IMR-90 (cell line): ENCODE results near the gene UBAC1. TPM values are rescaled to one million over a fixed set of nuclear protein-coding genes. Genes with fewer than 3 reads are reported as not detected.

ENCODE experiments used
- ATAC-seq: fragments of 200-7000 bp; cut with Tn5 transposase; 2 replicates; pipeline ENCODE4 v1.9.1; 2020; ENCODE audit warnings: low read depth, mild to moderate bottlenecking, moderate library complexity
- BruUV-seq: library from RNA; stranded (reverse); fragments of 400-500 nt; replicated peaks from 2 replicates; lab custom pipeline; 2021; lab: Mats Ljungman, UMichigan
- CTCF ChIA-PET: fragments of 300-600 bp; formaldehyde crosslinking; extraction: SDS; loops from one replicate; lab custom pipeline; 2021; ENCODE audit warnings: antibody characterized with exemption; lab: Yijun Ruan, JAX
- POLR2A ChIA-PET: fragments of 300-600 bp; sonication (Branson Sonifier 250); formaldehyde crosslinking; loops from one replicate; lab custom pipeline; 2022; ENCODE audit warnings: antibody characterized with exemption; ENCODE audit not compliant: unreplicated experiment; lab: Charles Lee
- DNase-seq: peaks from one replicate; pipeline ENCODE4 v3.0.0; 2013
- H2AFZ ChIP-seq: replicated peaks from 2 replicates; pipeline ENCODE3; 2013; ENCODE audit warnings: low read length, mild to moderate bottlenecking; ENCODE audit not compliant: poor library complexity
- H2AK5ac ChIP-seq: 2 replicates; pipeline ENCODE4 v1.6.1; 2013; ENCODE audit warnings: low read depth, low read length, inconsistent platforms
- H2AK9ac ChIP-seq: replicated peaks from 2 replicates; pipeline ENCODE3; 2013; ENCODE audit warnings: mild to moderate bottlenecking, low read depth, low read length, moderate library complexity; ENCODE audit not compliant: poor library complexity
- H2BK120ac ChIP-seq: 2 replicates; pipeline ENCODE4 v1.6.1; 2013; ENCODE audit warnings: low read depth, low read length, inconsistent platforms
- H2BK15ac ChIP-seq: 3 replicates; pipeline ENCODE4 v1.6.1; 2013; ENCODE audit warnings: low read depth, low read length, inconsistent platforms
- H2BK20ac ChIP-seq: 2 replicates; pipeline ENCODE4 v1.6.1; 2013; ENCODE audit warnings: low read depth, mild to moderate bottlenecking, inconsistent platforms, low read length, moderate library complexity
- H2BK5ac ChIP-seq: 2 replicates; pipeline ENCODE4 v1.6.1; 2013; ENCODE audit warnings: mild to moderate bottlenecking, low read depth, low read length, inconsistent platforms; ENCODE audit not compliant: poor library complexity, severe bottlenecking
- H3K14ac ChIP-seq: replicated peaks from 2 replicates; pipeline ENCODE4 v1.6.1; 2013; ENCODE audit warnings: low read depth, low read length, inconsistent platforms
- H3K18ac ChIP-seq: 2 replicates; pipeline ENCODE4 v1.6.1; 2013; ENCODE audit warnings: low read depth, low read length, control low read depth
- H3K23ac ChIP-seq: 2 replicates; pipeline ENCODE4 v1.6.1; 2013; ENCODE audit warnings: low read depth, low read length, inconsistent platforms
- H3K27ac ChIP-seq: 2 replicates; pipeline ENCODE4 v1.5.1; 2013; ENCODE audit warnings: mild to moderate bottlenecking, control low read depth, low read length; ENCODE audit not compliant: insufficient read depth
- H3K27me3 ChIP-seq: 2 replicates; pipeline ENCODE4 v1.6.1; 2013; ENCODE audit warnings: low read length; ENCODE audit not compliant: control insufficient read depth, insufficient read depth
- H3K36me3 ChIP-seq: 2 replicates; pipeline ENCODE4 v1.6.1; 2013; ENCODE audit warnings: low read length, mixed read lengths; ENCODE audit not compliant: control insufficient read depth, insufficient read depth
- H3K4ac ChIP-seq: 2 replicates; pipeline ENCODE4 v1.6.1; 2013; ENCODE audit warnings: low read depth, low read length, inconsistent platforms
- H3K4me1 ChIP-seq: 2 replicates; pipeline ENCODE4 v1.6.1; 2013; ENCODE audit warnings: low read length, mixed read lengths; ENCODE audit not compliant: control insufficient read depth, insufficient read depth
- H3K4me2 ChIP-seq: 2 replicates; pipeline ENCODE4 v1.6.1; 2013; ENCODE audit warnings: low read depth, mild to moderate bottlenecking, control low read depth, low read length, moderate library complexity
- H3K4me3 ChIP-seq: 2 replicates; pipeline ENCODE4 v1.5.1; 2013; ENCODE audit warnings: low read depth, mild to moderate bottlenecking, control low read depth, low read length, moderate library complexity; ENCODE audit not compliant: insufficient read depth
- H3K56ac ChIP-seq: 2 replicates; pipeline ENCODE4 v1.6.1; 2013; ENCODE audit warnings: low read length, inconsistent platforms; ENCODE audit not compliant: insufficient read depth; ENCODE audit errors: extremely low read depth
- H3K79me1 ChIP-seq, 2 experiments: 2 replicates each; pipeline ENCODE4 v1.6.1; 2013; ENCODE audit warnings: low read length in 2 of 2, inconsistent platforms in 1 of 2, low read depth in 1 of 2
- H3K9ac ChIP-seq: 2 replicates; pipeline ENCODE4 v1.6.1; 2013; ENCODE audit warnings: low read depth, low read length, control low read depth
- H3K9me1 ChIP-seq: 2 replicates; pipeline ENCODE4 v1.6.1; 2013; ENCODE audit warnings: low read length, inconsistent platforms; ENCODE audit not compliant: insufficient read depth
- H3K9me3 ChIP-seq: 2 replicates; pipeline ENCODE4 v1.6.1; 2013; ENCODE audit warnings: low read length; ENCODE audit not compliant: control insufficient read depth, insufficient read depth
- H4K20me1 ChIP-seq: 2 replicates; pipeline ENCODE4 v1.6.1; 2013; ENCODE audit warnings: low read length, inconsistent platforms; ENCODE audit not compliant: insufficient read depth
- H4K5ac ChIP-seq: 2 replicates; pipeline ENCODE4 v1.6.1; 2013; ENCODE audit warnings: mild to moderate bottlenecking, low read depth, low read length, control low read depth
- H4K8ac ChIP-seq, 2 experiments: 2 replicates each; pipeline ENCODE4 v1.6.1; 2013; ENCODE audit warnings: low read depth in 2 of 2, low read length in 2 of 2, control low read depth in 1 of 2, inconsistent platforms in 1 of 2
- H4K91ac ChIP-seq: 2 replicates; pipeline ENCODE4 v1.6.1; 2013; ENCODE audit warnings: low read depth, low read length, inconsistent platforms; ENCODE audit not compliant: insufficient read depth
- BHLHE40 ChIP-seq: fragments of 150-350 bp; IDR thresholded peaks from 2 replicates; pipeline ENCODE4 v1.6.1; 2016; ENCODE audit warnings: mild to moderate bottlenecking, low read depth, low read length
- CEBPB ChIP-seq: IDR thresholded peaks from 2 replicates; pipeline ENCODE4 v1.6.1; 2012; ENCODE audit warnings: low read depth, low read length, improper control_type of control experiment
- CHD1 ChIP-seq: IDR thresholded peaks from 2 replicates; pipeline ENCODE4 v1.6.1; 2012; ENCODE audit warnings: low read depth, low read length, improper control_type of control experiment
- MAFK ChIP-seq: IDR thresholded peaks from 2 replicates; pipeline ENCODE4 v1.6.1; 2012; ENCODE audit warnings: low read depth, low read length, improper control_type of control experiment
- MAZ ChIP-seq: IDR thresholded peaks from 2 replicates; pipeline ENCODE4 v1.6.1; 2012; ENCODE audit warnings: low read depth, mild to moderate bottlenecking, low read length, improper control_type of control experiment, moderate library complexity, borderline replicate concordance
- MXI1 ChIP-seq: IDR thresholded peaks from 2 replicates; pipeline ENCODE4 v1.6.1; 2012; ENCODE audit warnings: low read depth, mild to moderate bottlenecking, low read length, moderate library complexity, borderline replicate concordance
- NFE2L2 ChIP-seq: fragments of 150-350 bp; IDR thresholded peaks from 2 replicates; pipeline ENCODE4 v1.6.1; 2016; ENCODE audit warnings: low read depth, mild to moderate bottlenecking, low read length
- POLR2A ChIP-seq: IDR thresholded peaks from 2 replicates; pipeline ENCODE4 v1.6.1; 2012; ENCODE audit warnings: mild to moderate bottlenecking, low read depth, low read length
- RAD21 ChIP-seq: IDR thresholded peaks from 2 replicates; pipeline ENCODE4 v1.6.1; 2012; ENCODE audit warnings: low read length, improper control_type of control experiment
- RCOR1 ChIP-seq: IDR thresholded peaks from 2 replicates; pipeline ENCODE4 v1.6.1; 2012; ENCODE audit warnings: mild to moderate bottlenecking, low read length, improper control_type of control experiment; ENCODE audit not compliant: insufficient replicate concordance
- SMC3 ChIP-seq: fragments of 150-350 bp; IDR thresholded peaks from 2 replicates; pipeline ENCODE4 v1.6.1; 2016; ENCODE audit warnings: low read depth, mild to moderate bottlenecking, antibody characterized with exemption, low read length, moderate library complexity
- WGBS, 2 experiments: methylation state at CpG; one replicate each; pipeline versions ENCODE4 v1.1.5 to v1.1.7; 2013; ENCODE audit warnings: missing lambda C conversion rate in 2 of 2; ENCODE audit not compliant: insufficient read length in 1 of 2; ENCODE audit errors: extremely low coverage in 2 of 2; 5-methylcytosine and 5-hydroxymethylcytosine counted together
- dilution Hi-C: fragments of 300-500 bp; cut with HindIII; formaldehyde crosslinking; loops from one replicate; pipeline ENCODE4 v1.14.3; 2018; ENCODE audit warnings: low sequenced_read_pairs; ENCODE audit not compliant: unreplicated experiment
- in situ Hi-C: fragments of 300-500 bp; cut with MboI; formaldehyde crosslinking; loops from 3 replicates; pipeline ENCODE4 v1.14.3; 2019; ENCODE audit warnings: low sequenced_read_pairs, inconsistent platforms, mixed read lengths
- intact Hi-C: fragments of 100-400 bp; cut with micrococcal nuclease; formaldehyde crosslinking; loops from 2 replicates; pipeline ENCODE4 v1.10.0; 2022
- polyA plus RNA-seq, 3 experiments: library from polyadenylated mRNA; depleted of rRNA; stranded (reverse); fragments of >200 nt; gene quantifications; 2 replicates each; pipeline ENCODE4 v1.2.3, GENCODE V29; 2012; ENCODE audit warnings: low replicate concordance in 1 of 3
- total RNA-seq: library from RNA; depleted of rRNA; stranded (reverse); fragments of >200 nt; gene quantifications from 2 replicates; pipeline ENCODE4 v1.2.3, GENCODE V29; 2012
- TF ChIP-seq, protein P1 (sequence below): conservative IDR thresholded peaks from 2 replicates; pipeline ENCODE4 v1.5.1; 2012; ENCODE audit warnings: mild to moderate bottlenecking, low read depth, low read length, improper control_type of control experiment
- TF ChIP-seq, protein P2 (sequence below): fragments of 150-350 bp; IDR thresholded peaks from 2 replicates; pipeline ENCODE4 v1.6.1; 2017; ENCODE audit warnings: mild to moderate bottlenecking, antibody characterized with exemption, low read length, low read depth

UBAC1 gene
- total and polyA plus RNA-seq, 2 of the 4 experiments (the other 2 are of a cell fraction): 25.3 to 33.9 TPM

DNA sequence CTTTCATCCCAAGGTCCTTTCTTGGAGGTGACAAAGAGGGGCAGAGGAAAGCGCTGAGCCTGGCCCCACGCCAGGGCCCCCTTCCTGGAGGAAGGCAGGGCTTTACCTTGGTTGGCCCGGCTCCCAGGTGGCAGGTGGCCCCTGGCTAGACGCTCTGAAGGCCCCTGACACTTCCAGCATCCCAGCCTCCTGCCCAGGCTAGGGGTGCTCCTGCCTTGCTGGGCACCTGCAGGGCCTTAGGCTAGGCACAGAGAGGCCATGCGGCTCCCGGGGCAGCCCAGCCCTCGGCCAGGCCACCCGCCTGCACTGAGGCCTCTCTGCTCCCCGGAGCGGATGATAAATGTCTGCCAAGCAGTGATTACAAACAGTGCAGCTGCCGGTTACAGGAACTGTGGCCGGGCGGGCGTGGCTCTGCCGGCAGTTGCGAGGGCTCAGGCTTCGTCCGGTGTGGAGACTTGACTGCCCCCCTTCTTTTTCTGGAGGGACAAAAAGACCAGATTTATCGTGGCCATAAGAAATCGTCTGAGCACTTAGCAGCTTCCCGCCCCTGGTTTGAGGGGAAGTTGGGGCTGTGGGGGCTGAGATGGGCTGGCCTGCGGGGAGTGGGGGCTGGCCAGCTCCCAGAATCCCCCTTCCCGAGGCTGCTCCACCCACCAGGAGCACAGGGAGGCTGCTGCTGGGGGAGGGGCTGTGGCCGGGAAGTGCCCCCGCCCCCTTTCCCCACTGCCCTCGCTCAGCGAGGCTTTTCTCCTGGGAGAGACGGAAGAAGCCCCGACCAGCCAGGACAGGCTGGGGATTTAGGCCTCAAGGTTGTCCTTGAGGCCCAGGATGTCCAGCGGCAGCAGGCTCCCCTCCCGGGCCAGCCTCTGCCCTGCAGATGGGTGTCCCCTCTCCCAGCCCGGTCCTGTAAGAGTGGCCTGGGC is 31.6 kb upstream of the UBAC1 start (continued):
- TF ChIP-seq BHLHE40 (no peak), CHD1 (no peak), SMC3 (no peak)

DNA sequence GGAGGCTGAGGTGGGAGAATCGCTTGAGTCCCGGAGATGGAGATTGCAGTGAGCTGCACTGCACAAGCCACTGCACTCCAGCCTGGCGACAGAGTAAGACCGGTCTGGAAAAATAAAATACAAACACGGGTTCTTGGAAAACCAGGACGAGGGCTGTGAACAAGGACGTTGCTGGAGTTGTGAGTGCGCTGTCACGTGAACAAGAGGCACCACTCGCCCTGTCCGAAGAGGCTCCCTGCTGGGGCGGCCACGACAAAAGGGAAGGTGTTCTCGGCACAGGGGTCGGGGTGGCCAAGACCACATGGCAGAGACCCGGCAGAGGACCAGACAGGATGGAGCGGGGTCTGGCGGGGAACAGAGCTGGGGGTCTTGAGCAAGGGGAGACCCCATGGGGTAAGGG is 30.6 kb upstream of the UBAC1 start:
- no peak overlapping the region for H3K4me3 ChIP-seq
- no peaks in the 10 kb centered on the region for H3K9me3 ChIP-seq
- in situ Hi-C loops: no loop called here
- no TSS peak for BruUV-seq
- ChIA-PET CTCF (interaction anchor here (0.6 to 0.9 kb wide), 2 partner anchors 30 to 451 kb away, joined by 4 read pairs; partner anchors contain the start of gene UBAC1), POLR2A (no interaction called here)
- H3K4ac ChIP-seq: peak overlapping the region; percentile 36
- DNase-seq (no peak), ATAC-seq (no peak)
- peaks cover 21% of the 10 kb centered on the region for H3K4me1 ChIP-seq
- H3K27me3 ChIP-seq: no peaks in the 10 kb centered on the region
- H4K8ac ChIP-seq: no peak overlapping the region
- no peak overlapping the region for H3K23ac ChIP-seq
- H4K5ac ChIP-seq: no peak overlapping the region
- peak overlapping the region; percentile 3; the same call in 1 of the 2 replicates for H2BK120ac ChIP-seq
- H3K9ac ChIP-seq: no peak overlapping the region
- H3K14ac ChIP-seq: no peak overlapping the region
- H3K79me1 ChIP-seq: 0 out of 4 replicates have a peak, but pooled peaks cover 0 to 3% of the 10 kb centered on the region in 2 experiments
- H4K91ac ChIP-seq: no peak overlapping the region
- H2AK5ac ChIP-seq: peak overlapping the region; percentile 61
- no peak overlapping the region for H2BK20ac ChIP-seq
- H2BK5ac ChIP-seq: no peak overlapping the region
- no peaks in the 10 kb centered on the region for H4K20me1 ChIP-seq
- no peak overlapping the region for H2AK9ac ChIP-seq
- H2BK15ac ChIP-seq: no peak overlapping the region
- intact Hi-C loops: no loop called here
- H3K27ac ChIP-seq: no peak overlapping the region
- dilution Hi-C loops: no loop called here
- WGBS, 2 experiments: 79% methylated on average over 12 of the region's 18 CpGs; no CpG with 5 or more reads in 1 of the 2 experiments
- H3K9me1 ChIP-seq: no peaks in the 10 kb centered on the region
- no peak overlapping the region for H2AFZ ChIP-seq
- no peak overlapping the region for H3K56ac ChIP-seq
- no peaks in the 10 kb centered on the region for H3K36me3 ChIP-seq
- no peak overlapping the region for H3K4me2 ChIP-seq
- H3K18ac ChIP-seq: no peak overlapping the region
- TF ChIP-seq MAZ (no peak), POLR2A (no peak), BHLHE40 (no peak), RAD21 (no peak), MAFK (no peak), CHD1 (no peak), NFE2L2 (no peak), MXI1 (no peak), CEBPB (no peak), RCOR1 (no peak), SMC3 (no peak)
- TF ChIP-seq, protein P1, sequence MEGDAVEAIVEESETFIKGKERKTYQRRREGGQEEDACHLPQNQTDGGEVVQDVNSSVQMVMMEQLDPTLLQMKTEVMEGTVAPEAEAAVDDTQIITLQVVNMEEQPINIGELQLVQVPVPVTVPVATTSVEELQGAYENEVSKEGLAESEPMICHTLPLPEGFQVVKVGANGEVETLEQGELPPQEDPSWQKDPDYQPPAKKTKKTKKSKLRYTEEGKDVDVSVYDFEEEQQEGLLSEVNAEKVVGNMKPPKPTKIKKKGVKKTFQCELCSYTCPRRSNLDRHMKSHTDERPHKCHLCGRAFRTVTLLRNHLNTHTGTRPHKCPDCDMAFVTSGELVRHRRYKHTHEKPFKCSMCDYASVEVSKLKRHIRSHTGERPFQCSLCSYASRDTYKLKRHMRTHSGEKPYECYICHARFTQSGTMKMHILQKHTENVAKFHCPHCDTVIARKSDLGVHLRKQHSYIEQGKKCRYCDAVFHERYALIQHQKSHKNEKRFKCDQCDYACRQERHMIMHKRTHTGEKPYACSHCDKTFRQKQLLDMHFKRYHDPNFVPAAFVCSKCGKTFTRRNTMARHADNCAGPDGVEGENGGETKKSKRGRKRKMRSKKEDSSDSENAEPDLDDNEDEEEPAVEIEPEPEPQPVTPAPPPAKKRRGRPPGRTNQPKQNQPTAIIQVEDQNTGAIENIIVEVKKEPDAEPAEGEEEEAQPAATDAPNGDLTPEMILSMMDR: no peak
- TF ChIP-seq, protein P2, sequence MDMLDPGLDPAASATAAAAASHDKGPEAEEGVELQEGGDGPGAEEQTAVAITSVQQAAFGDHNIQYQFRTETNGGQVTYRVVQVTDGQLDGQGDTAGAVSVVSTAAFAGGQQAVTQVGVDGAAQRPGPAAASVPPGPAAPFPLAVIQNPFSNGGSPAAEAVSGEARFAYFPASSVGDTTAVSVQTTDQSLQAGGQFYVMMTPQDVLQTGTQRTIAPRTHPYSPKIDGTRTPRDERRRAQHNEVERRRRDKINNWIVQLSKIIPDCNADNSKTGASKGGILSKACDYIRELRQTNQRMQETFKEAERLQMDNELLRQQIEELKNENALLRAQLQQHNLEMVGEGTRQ: no peak
